HL-60 (cell line): Measurements from ENCODE around the gene TNFRSF21.

Source experiments
- DNase-seq, 2 experiments: peaks; one replicate each; pipeline ENCODE4 v3.0.0-alpha.2; 2010 to 2020; ENCODE audit warnings: low read depth in 1 of 2, low spot score in 1 of 2
- H3K27ac ChIP-seq: fragments of 250-450 bp; sonication (Bioruptor Pico); replicated peaks from 2 replicates; pipeline ENCODE4 v1.5.1; 2020; ENCODE audit warnings: mild to moderate bottlenecking, moderate library complexity
- H3K27me3 ChIP-seq: fragments of 250-450 bp; sonication (Bioruptor Pico); 2 replicates; pipeline ENCODE4 v1.5.1; 2021; ENCODE audit warnings: mild to moderate bottlenecking, moderate library complexity; ENCODE audit not compliant: insufficient read depth, poor library complexity, severe bottlenecking
- H3K4me3 ChIP-seq: replicated peaks from 2 replicates; pipeline ENCODE4 v1.5.1; 2011; ENCODE audit warnings: mild to moderate bottlenecking, control low read depth, low read length; ENCODE audit not compliant: insufficient read depth
- GABPA ChIP-seq: IDR thresholded peaks from 2 replicates; pipeline ENCODE4 v1.6.1; 2012; ENCODE audit warnings: low read depth
- POLR2AphosphoS5 ChIP-seq: IDR thresholded peaks from 2 replicates; pipeline ENCODE4 v1.6.1; 2012; ENCODE audit warnings: low read depth
- SPI1 ChIP-seq: IDR thresholded peaks from 2 replicates; pipeline ENCODE4 v1.6.1; 2012; ENCODE audit warnings: low read depth, mild to moderate bottlenecking, borderline replicate concordance
- TF ChIP-seq, protein P1 (sequence below): IDR thresholded peaks from one replicate; pipeline ENCODE4 v1.5.1; 2011; ENCODE audit warnings: low read length, control low read depth, inconsistent platforms; ENCODE audit not compliant: insufficient read depth
- TF ChIP-seq, protein P2 (sequence below): IDR thresholded peaks from 2 replicates; pipeline ENCODE4 v1.6.1; 2012; ENCODE audit warnings: low read depth; ENCODE audit not compliant: insufficient replicate concordance

TNFRSF21 gene

GRCh38 chr6:47308552-47309290, 984 bp downstream of the TNFRSF21 start:
- Histone ChIP-seq H3K27ac (no peak overlapping the region), H3K27me3 (peaks cover 13% of the 10 kb centered on the region), H3K4me3 (peak overlapping the region; percentile 74)
- TF ChIP-seq GABPA = no peak
- no peak for TF ChIP-seq SPI1
- TF ChIP-seq, protein P1, sequence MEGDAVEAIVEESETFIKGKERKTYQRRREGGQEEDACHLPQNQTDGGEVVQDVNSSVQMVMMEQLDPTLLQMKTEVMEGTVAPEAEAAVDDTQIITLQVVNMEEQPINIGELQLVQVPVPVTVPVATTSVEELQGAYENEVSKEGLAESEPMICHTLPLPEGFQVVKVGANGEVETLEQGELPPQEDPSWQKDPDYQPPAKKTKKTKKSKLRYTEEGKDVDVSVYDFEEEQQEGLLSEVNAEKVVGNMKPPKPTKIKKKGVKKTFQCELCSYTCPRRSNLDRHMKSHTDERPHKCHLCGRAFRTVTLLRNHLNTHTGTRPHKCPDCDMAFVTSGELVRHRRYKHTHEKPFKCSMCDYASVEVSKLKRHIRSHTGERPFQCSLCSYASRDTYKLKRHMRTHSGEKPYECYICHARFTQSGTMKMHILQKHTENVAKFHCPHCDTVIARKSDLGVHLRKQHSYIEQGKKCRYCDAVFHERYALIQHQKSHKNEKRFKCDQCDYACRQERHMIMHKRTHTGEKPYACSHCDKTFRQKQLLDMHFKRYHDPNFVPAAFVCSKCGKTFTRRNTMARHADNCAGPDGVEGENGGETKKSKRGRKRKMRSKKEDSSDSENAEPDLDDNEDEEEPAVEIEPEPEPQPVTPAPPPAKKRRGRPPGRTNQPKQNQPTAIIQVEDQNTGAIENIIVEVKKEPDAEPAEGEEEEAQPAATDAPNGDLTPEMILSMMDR = no peak
- no peak for TF ChIP-seq POLR2AphosphoS5
- TF ChIP-seq, protein P2, sequence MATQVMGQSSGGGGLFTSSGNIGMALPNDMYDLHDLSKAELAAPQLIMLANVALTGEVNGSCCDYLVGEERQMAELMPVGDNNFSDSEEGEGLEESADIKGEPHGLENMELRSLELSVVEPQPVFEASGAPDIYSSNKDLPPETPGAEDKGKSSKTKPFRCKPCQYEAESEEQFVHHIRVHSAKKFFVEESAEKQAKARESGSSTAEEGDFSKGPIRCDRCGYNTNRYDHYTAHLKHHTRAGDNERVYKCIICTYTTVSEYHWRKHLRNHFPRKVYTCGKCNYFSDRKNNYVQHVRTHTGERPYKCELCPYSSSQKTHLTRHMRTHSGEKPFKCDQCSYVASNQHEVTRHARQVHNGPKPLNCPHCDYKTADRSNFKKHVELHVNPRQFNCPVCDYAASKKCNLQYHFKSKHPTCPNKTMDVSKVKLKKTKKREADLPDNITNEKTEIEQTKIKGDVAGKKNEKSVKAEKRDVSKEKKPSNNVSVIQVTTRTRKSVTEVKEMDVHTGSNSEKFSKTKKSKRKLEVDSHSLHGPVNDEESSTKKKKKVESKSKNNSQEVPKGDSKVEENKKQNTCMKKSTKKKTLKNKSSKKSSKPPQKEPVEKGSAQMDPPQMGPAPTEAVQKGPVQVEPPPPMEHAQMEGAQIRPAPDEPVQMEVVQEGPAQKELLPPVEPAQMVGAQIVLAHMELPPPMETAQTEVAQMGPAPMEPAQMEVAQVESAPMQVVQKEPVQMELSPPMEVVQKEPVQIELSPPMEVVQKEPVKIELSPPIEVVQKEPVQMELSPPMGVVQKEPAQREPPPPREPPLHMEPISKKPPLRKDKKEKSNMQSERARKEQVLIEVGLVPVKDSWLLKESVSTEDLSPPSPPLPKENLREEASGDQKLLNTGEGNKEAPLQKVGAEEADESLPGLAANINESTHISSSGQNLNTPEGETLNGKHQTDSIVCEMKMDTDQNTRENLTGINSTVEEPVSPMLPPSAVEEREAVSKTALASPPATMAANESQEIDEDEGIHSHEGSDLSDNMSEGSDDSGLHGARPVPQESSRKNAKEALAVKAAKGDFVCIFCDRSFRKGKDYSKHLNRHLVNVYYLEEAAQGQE = no peak
- peak in 1 of 2 experiments; percentile 13 for DNase-seq

DNA sequence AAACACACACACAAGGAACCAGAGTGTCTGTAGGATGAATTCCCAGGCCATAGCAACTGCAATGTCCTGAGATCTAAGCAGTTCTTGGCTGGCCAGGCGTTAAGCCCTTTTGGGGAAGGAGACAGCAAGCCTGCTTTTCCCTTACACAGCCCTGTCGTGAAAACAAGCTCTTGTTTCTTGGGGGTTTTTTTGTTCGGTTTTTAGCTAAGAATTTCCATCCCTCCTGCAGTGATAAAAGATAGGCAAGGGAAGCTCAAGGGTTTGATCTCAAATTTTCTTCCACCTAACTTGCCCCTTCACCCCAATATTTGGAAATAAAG, 1.5 kb downstream of the TNFRSF21 start:
- Histone ChIP-seq H3K4me3 (peak overlapping the region; percentile 74), H3K27me3 (peaks cover 13% of the 10 kb centered on the region), H3K27ac (no peak overlapping the region)
- no peak for DNase-seq
- TF ChIP-seq, protein P1 = no peak
- TF ChIP-seq GABPA (no peak), SPI1 (no peak), POLR2AphosphoS5 (no peak)
- TF ChIP-seq, protein P2 = no peak

- peaks cover 13% of the 10 kb centered on the region for H3K27me3 ChIP-seq
- no peak for DNase-seq
- no peak overlapping the region for H3K27ac ChIP-seq
- no peak overlapping the region for H3K4me3 ChIP-seq
- TF ChIP-seq POLR2AphosphoS5 (no peak), GABPA (no peak), SPI1 (no peak)
- TF ChIP-seq, protein P2 = no peak
Observed at GRCh38 chr6:47307362-47308197, 2.1 kb downstream of the TNFRSF21 start.
